Epithelial cell of esophagus (primary cell): ENCODE results near the gene COA6.
A peak's percentile ranks its signal among the peaks of the same experiment; 100 is the strongest.

Source experiments
- DNase-seq: peaks from one replicate; pipeline ENCODE4 v3.0.0; 2010; ENCODE audit warnings: low read depth
- H3K4me3 ChIP-seq: 2 replicates; pipeline ENCODE4 v1.5.1; 2011; ENCODE audit warnings: mild to moderate bottlenecking, low read length, control low read depth
- TF ChIP-seq, protein P1 (sequence below): IDR thresholded peaks from 2 replicates; pipeline ENCODE4 v1.5.1; 2011; ENCODE audit warnings: low read depth, mild to moderate bottlenecking, low read length, control low read depth, inconsistent platforms; ENCODE audit not compliant: insufficient read depth; ENCODE audit errors: missing control alignments

Gene COA6

DNA sequence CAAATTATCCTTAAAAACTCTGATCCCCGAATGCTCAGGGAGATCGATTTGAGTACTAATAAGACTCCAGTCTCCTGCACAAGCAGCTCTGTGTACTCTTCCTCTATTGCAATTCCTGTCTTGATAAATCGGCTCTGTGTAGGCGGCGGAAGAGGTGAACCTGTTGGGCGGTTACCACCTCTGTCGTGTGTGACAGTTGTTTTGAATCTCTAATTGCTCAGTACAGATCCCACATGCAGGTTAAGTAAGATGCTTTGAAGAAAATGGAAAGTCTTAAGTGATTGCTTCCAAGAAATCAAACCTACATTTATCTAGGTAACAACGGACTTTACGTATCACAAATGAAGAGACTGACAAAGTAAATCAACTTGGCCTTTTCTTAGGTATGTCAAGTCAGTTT is 35.5 kb downstream of the COA6 start:
- DNase-seq: no peak
- TF ChIP-seq, protein P1, sequence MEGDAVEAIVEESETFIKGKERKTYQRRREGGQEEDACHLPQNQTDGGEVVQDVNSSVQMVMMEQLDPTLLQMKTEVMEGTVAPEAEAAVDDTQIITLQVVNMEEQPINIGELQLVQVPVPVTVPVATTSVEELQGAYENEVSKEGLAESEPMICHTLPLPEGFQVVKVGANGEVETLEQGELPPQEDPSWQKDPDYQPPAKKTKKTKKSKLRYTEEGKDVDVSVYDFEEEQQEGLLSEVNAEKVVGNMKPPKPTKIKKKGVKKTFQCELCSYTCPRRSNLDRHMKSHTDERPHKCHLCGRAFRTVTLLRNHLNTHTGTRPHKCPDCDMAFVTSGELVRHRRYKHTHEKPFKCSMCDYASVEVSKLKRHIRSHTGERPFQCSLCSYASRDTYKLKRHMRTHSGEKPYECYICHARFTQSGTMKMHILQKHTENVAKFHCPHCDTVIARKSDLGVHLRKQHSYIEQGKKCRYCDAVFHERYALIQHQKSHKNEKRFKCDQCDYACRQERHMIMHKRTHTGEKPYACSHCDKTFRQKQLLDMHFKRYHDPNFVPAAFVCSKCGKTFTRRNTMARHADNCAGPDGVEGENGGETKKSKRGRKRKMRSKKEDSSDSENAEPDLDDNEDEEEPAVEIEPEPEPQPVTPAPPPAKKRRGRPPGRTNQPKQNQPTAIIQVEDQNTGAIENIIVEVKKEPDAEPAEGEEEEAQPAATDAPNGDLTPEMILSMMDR: no peak
- H3K4me3 ChIP-seq: no peak overlapping the region

DNA sequence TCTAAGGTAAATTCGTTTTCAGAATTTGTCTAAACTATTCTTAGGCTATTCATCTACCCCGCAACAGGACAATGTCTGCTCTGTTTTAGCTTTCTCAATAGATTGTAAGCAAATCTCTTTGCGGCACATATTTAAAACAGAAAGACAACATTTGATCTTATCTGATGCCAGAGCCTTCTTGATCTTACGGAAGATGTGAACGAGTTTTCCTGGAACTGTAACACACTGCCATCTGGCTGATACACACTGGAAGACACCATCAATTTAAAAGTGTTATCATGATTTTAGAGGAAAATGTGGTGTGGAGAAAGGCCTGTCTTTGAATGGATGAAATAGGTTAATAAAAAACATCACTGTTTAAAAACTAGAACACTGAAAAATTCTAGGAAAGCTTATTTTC is 36.1 kb downstream of the COA6 start:
- no peak overlapping the region for H3K4me3 ChIP-seq
- no peak for DNase-seq
- TF ChIP-seq, protein P1: peak; percentile 20

DNA sequence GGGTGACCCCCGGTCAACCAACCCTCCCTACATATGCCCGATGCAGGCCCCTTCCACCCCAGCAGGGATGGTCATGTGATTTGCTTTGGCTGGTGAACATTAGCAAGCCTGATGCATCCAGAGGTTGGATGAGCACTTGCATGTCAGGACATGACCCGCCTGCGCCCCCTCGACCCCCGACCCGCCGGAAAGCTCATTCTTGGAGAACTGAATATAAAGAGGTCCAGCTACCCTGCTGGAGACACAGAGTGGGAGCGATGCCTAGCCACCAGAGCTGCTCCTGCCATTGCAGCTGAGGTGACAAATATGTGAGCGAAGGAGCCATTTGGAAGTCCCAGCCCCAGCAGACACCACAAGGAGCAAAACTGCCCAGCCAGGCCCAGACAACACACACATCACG is 39.6 kb downstream of the COA6 start:
- TF ChIP-seq, protein P1: no peak
- H3K4me3 ChIP-seq: no peak overlapping the region
- DNase-seq: no peak

DNA sequence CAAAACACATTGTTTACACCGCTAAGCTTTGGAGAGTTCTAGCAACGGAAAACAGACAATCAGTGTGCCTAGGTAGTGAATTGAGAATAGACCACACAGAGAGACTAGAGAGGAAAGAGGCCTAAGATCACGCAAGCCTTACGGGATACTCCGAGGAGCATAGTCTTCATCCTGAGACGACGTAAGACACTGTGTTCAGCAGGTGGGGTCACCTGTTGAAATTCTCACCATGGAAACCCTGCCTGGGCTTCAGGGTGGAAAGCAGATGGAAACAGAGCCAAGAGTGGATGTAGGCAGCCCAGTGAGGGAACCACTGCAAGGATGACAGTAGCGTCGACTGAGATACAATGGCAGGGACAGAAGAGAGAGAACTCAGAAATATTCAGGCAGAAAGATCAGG is 40.2 kb downstream of the COA6 start:
- DNase-seq: no peak
- TF ChIP-seq, protein P1: no peak
- H3K4me3 ChIP-seq: no peak overlapping the region

DNA sequence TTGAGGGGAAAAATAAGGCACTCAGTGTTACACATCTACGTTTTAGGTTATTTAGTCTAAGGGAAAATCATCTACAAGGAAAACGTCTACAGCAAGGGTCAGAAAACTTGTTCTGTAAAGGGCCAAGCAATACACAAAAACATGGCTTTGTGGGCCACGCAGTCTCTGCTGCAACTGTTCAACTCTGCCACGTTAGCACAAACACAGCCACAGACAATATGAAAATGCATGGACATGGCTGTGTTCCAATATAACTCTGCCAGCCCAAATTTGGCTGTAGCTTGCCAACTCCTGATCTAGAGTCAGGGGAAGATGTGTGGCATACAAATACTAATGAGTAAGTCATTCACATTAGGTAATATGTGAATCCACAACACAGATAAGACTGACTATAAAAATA is 40.7 kb downstream of the COA6 start:
- DNase-seq: no peak

DNA sequence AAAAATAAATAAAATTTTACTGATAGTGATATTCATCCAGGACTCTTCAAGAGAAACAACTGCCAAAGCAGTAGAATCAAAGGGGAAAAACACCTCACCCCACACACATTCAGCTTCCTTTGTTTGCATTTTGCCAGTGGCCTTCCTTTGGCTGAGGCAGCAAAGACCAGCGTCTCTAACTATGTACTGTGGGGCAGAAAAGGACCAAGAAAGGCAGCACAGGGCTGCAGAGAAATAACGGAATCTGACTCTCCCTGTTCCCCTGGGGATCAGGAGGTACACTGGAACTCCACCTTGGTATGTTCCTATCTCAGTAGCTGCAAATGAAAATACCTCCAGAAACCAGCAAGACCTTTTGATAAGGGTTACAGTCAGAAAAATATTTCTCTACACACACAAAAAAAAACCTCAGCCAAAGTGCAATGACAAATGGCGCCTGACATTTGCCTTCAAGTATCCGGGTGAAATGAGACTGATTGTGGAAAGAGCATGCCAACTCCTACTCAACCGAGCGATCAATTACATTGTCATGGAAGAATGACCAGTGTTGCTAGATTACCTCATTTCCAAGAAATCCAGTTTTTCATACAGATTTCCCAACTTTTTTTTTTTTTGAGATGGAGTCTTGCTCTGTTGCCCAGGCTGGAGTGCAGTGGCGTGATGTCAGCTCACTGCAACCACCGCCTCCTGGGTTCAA is 54.8 kb downstream of the COA6 start:
- TF ChIP-seq, protein P1: no peak
- no peak for DNase-seq
- no peak overlapping the region for H3K4me3 ChIP-seq

More for the DNA sequence above, 40.7 kb downstream of the COA6 start:
- H3K4me3 ChIP-seq: no peak overlapping the region
- TF ChIP-seq, protein P1: no peak

DNA sequence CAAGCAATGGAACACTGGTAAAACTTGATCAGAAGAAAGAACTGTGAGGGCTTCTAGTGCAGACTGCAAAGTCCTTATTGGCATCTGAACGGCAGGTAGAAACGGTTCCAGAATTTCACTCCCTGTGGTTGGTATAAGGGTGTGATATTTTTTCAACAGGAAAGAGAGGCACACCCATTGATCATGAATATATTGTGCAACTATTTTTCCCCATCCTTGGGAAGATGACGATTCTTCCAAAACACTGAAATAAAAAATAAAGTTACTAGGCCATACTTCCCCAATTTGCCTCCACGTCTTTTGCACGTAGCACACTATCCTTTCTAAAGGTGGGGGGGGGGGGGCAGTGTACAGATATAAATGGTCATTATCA is 56.2 kb downstream of the COA6 start:
- DNase-seq: no peak
- H3K4me3 ChIP-seq: no peak overlapping the region
- TF ChIP-seq, protein P1: no peak
